ENCODE data around the gene SLC25A27.

The SLC25A27 gene

DNA sequence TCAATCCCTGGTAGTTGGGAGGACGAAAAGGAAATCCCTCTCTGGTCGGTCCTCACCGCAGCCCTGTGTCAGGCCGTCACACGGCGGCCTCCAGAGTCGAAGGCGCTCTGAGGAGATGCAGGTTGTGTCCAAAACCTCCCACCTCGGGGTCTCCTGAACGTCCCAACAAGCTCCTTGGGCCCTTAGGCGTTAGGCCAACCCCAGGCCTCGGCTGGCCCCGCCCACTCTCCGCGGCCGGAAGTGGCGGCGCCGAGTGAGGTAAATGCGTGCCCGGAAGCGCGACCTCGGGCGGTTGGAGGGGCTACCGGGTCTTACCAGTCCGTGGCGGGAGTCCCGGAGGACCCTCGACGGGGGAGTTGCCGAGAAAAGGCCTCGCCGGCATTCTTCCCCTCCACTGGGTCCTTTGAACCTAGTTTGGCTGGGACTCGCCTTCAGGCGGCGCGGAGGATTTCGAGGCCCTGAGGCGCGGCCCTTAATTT is 34.9 kb downstream of the SLC25A27 start, which contains the start of gene TDRD6:
Gene TDRD6, plus strand, starts transcription at position 267 of the 479 bp plus-strand sequence. CDS start 244 bp downstream, outside the sequence.
- H3K27me3 ChIP-seq (ENCODE audit: control insufficient read depth in 1 of 2, insufficient read depth in 2 of 2, low read length in 2 of 2), result no peaks in the 10 kb centered on the region
- no peaks in the 10 kb centered on the region for H3K9me3 ChIP-seq (ENCODE audit: control insufficient read depth in 2 of 2, low read length in 2 of 2)
- H3K27ac ChIP-seq (ENCODE audit: low read length), result no peak within 1 kb of the TSS
- H3K9ac ChIP-seq (ENCODE audit: low read length in 2 of 2), result no peak within 1 kb of the TSS
- no peaks in the 10 kb centered on the region for H3K4me1 ChIP-seq (ENCODE audit: control insufficient read depth, insufficient read depth, low read length)
- H3K36me3 ChIP-seq (ENCODE audit: control insufficient read depth in 2 of 2, insufficient read depth in 2 of 2, low read length in 2 of 2), result no peaks in the 10 kb centered on the region
- H3K4me3 ChIP-seq (ENCODE audit: low read length in 2 of 2), result no peak within 1 kb of the TSS

DNA sequence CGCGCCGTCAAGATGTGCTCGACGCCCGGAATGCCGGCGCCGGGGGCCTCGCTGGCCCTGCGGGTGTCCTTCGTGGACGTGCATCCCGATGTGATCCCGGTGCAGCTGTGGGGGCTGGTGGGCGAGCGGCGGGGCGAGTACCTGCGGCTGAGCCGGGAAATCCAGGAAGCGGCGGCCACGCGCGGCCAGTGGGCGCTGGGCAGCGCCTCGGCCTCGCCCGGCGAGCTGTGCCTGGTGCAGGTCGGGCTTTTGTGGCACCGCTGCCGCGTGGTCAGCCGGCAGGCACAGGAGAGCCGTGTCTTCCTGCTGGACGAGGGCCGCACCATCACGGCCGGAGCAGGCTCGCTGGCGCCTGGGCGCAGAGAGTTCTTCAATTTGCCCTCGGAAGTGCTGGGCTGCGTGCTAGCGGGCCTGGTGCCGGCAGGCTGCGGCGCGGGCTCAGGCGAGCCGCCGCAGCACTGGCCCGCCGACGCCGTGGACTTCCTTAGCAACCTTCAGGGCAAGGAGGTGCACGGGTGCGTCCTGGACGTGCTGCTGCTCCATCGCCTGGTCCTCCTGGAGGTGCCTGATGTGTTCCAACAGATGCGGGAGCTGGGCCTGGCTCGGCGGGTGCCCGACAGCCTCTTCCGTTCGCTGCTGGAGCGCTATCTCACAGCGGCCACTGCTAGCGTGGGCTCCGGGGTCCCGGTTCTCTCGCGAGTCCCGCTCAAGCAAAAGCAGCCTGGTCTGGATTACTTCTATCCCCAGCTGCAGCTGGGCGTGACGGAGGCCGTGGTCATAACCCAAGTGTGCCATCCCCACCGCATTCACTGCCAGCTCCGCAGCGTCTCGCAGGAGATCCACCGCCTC is 35.6 kb downstream of the SLC25A27 start:
- no peak overlapping the region for H3K4me3 ChIP-seq (ENCODE audit: low read length in 2 of 2)
- H3K4me1 ChIP-seq (ENCODE audit: control insufficient read depth, insufficient read depth, low read length), result no peaks in the 10 kb centered on the region
- no peak overlapping the region for H3K9ac ChIP-seq (ENCODE audit: low read length in 2 of 2)
- no peak overlapping the region for H3K27ac ChIP-seq (ENCODE audit: low read length)
- no peaks in the 10 kb centered on the region for H3K36me3 ChIP-seq (ENCODE audit: control insufficient read depth in 2 of 2, insufficient read depth in 2 of 2, low read length in 2 of 2)
- H3K27me3 ChIP-seq (ENCODE audit: control insufficient read depth in 1 of 2, insufficient read depth in 2 of 2, low read length in 2 of 2), result no peaks in the 10 kb centered on the region
- no peaks in the 10 kb centered on the region for H3K9me3 ChIP-seq (ENCODE audit: control insufficient read depth in 2 of 2, low read length in 2 of 2)

DNA sequence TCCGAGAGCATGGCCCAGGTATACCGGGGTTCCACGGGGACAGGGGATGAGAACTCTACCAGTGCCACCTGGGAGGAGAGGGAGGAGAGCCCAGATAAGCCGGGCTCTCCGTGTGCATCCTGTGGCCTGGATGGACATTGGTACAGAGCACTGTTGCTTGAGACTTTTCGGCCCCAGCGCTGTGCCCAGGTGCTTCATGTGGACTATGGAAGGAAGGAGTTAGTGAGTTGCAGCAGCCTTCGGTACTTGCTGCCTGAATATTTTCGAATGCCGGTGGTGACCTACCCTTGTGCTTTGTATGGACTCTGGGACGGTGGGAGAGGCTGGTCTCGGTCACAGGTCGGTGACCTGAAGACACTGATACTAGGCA is 36.2 kb downstream of the SLC25A27 start:
- Histone ChIP-seq H3K27me3 (ENCODE audit: control insufficient read depth in 1 of 2, insufficient read depth in 2 of 2, low read length in 2 of 2) (no peaks in the 10 kb centered on the region), H3K4me1 (ENCODE audit: control insufficient read depth, insufficient read depth, low read length) (no peaks in the 10 kb centered on the region), H3K9ac (ENCODE audit: low read length in 2 of 2) (no peak overlapping the region), H3K4me3 (ENCODE audit: low read length in 2 of 2) (no peak overlapping the region), H3K9me3 (ENCODE audit: control insufficient read depth in 2 of 2, low read length in 2 of 2) (no peaks in the 10 kb centered on the region), H3K27ac (ENCODE audit: low read length) (no peak overlapping the region), H3K36me3 (ENCODE audit: control insufficient read depth in 2 of 2, insufficient read depth in 2 of 2, low read length in 2 of 2) (no peaks in the 10 kb centered on the region)

DNA sequence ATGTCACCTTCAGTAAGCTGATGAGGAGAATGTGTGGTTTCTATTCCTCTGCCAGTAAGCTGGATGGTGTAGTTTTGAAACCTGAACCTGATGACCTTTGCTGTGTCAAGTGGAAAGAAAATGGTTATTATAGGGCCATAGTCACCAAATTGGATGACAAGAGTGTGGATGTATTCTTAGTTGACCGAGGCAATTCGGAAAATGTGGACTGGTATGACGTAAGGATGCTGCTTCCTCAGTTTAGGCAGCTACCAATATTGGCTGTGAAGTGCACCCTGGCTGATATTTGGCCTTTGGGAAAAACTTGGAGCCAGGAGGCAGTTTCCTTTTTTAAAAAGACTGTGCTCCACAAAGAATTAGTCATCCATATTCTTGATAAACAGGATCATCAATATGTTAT is 36.9 kb downstream of the SLC25A27 start:
- no peaks in the 10 kb centered on the region for H3K36me3 ChIP-seq (ENCODE audit: control insufficient read depth in 2 of 2, insufficient read depth in 2 of 2, low read length in 2 of 2)
- no peaks in the 10 kb centered on the region for H3K9me3 ChIP-seq (ENCODE audit: control insufficient read depth in 2 of 2, low read length in 2 of 2)
- no peaks in the 10 kb centered on the region for H3K27me3 ChIP-seq (ENCODE audit: control insufficient read depth in 1 of 2, insufficient read depth in 2 of 2, low read length in 2 of 2)
- no peak overlapping the region for H3K9ac ChIP-seq (ENCODE audit: low read length in 2 of 2)
- H3K27ac ChIP-seq (ENCODE audit: low read length), result no peak overlapping the region
- no peak overlapping the region for H3K4me3 ChIP-seq (ENCODE audit: low read length in 2 of 2)
- H3K4me1 ChIP-seq (ENCODE audit: control insufficient read depth, insufficient read depth, low read length), result no peaks in the 10 kb centered on the region

DNA sequence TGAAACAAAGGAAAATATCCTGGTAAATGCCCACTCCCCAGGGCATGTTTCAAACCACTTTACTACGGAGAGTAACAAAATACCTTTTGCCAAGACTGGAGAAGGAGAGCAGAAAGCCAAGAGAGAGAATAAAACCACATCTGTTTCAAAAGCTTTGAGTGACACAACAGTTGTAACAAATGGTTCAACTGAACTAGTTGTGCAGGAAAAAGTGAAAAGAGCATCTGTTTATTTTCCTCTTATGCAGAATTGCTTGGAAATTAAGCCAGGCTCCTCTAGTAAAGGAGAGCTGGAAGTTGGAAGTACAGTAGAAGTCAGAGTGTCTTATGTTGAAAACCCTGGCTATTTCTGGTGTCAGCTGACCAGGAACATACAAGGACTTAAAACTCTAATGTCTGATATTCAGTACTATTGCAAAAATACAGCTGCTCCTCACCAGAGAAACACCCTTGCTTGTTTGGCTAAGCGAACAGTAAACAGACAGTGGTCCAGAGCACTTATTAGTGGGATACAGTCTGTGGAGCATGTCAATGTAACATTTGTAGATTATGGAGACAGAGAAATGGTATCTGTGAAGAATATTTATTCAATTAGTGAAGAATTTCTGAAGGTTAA is 37.5 kb downstream of the SLC25A27 start:
- Histone ChIP-seq H3K27me3 (ENCODE audit: control insufficient read depth in 1 of 2, insufficient read depth in 2 of 2, low read length in 2 of 2) (no peaks in the 10 kb centered on the region), H3K27ac (ENCODE audit: low read length) (no peak overlapping the region), H3K4me3 (ENCODE audit: low read length in 2 of 2) (no peak overlapping the region), H3K36me3 (ENCODE audit: control insufficient read depth in 2 of 2, insufficient read depth in 2 of 2, low read length in 2 of 2) (no peaks in the 10 kb centered on the region), H3K9ac (ENCODE audit: low read length in 2 of 2) (no peak overlapping the region), H3K4me1 (ENCODE audit: control insufficient read depth, insufficient read depth, low read length) (no peaks in the 10 kb centered on the region), H3K9me3 (ENCODE audit: control insufficient read depth in 2 of 2, low read length in 2 of 2) (no peaks in the 10 kb centered on the region)

DNA sequence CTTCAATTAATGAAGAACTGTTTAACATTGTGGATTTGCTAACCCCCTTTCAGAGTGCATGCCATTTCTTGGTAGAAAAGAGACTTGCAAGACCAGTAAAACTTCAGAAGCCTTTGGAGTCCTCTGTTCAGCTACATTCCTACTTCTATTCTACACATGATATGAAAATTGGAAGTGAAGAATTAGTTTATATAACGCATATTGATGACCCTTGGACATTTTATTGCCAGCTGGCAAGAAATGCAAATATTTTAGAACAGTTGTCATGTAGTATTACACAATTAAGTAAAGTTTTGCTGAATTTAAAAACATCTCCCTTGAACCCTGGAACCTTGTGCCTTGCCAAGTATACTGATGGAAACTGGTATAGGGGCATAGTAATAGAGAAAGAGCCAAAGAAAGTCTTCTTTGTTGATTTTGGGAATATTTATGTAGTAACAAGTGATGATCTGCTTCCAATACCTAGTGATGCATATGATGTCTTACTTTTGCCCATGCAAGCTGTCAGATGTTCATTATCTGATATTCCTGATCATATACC is 38.2 kb downstream of the SLC25A27 start:
- no peaks in the 10 kb centered on the region for H3K4me1 ChIP-seq (ENCODE audit: control insufficient read depth, insufficient read depth, low read length)
- H3K27me3 ChIP-seq (ENCODE audit: control insufficient read depth in 1 of 2, insufficient read depth in 2 of 2, low read length in 2 of 2), result no peaks in the 10 kb centered on the region
- H3K27ac ChIP-seq (ENCODE audit: low read length), result no peak overlapping the region
- H3K9me3 ChIP-seq (ENCODE audit: control insufficient read depth in 2 of 2, low read length in 2 of 2), result no peaks in the 10 kb centered on the region
- H3K9ac ChIP-seq (ENCODE audit: low read length in 2 of 2), result no peak overlapping the region
- no peaks in the 10 kb centered on the region for H3K36me3 ChIP-seq (ENCODE audit: control insufficient read depth in 2 of 2, insufficient read depth in 2 of 2, low read length in 2 of 2)
- no peak overlapping the region for H3K4me3 ChIP-seq (ENCODE audit: low read length in 2 of 2)

DNA sequence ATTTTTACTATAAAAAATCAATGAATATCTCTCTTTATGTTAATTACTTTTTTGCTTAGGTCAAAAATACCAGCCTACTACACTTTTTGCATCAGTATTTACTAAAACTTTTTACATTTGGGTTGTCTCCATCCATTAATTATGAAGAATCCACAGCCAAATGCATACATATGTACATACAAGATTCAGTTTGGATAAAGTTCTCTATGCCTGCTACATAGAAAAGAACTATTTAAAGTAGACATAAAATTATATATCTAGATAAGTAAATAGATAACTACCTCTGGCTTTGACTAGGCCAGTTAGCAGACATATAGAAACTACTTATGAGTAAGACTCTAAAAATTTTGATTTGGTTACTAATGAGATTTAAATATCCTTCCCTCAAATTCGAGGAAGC is 47.2 kb downstream of the SLC25A27 start:
- Histone ChIP-seq H3K9ac (ENCODE audit: low read length in 2 of 2) (no peak overlapping the region), H3K27me3 (ENCODE audit: control insufficient read depth in 1 of 2, insufficient read depth in 2 of 2, low read length in 2 of 2) (no peaks in the 10 kb centered on the region), H3K36me3 (ENCODE audit: control insufficient read depth in 2 of 2, insufficient read depth in 2 of 2, low read length in 2 of 2) (no peaks in the 10 kb centered on the region), H3K4me1 (ENCODE audit: control insufficient read depth, insufficient read depth, low read length) (no peaks in the 10 kb centered on the region), H3K9me3 (ENCODE audit: control insufficient read depth in 2 of 2, low read length in 2 of 2) (no peaks in the 10 kb centered on the region), H3K4me3 (ENCODE audit: low read length in 2 of 2) (no peak overlapping the region), H3K27ac (ENCODE audit: low read length) (no peak overlapping the region)

DNA sequence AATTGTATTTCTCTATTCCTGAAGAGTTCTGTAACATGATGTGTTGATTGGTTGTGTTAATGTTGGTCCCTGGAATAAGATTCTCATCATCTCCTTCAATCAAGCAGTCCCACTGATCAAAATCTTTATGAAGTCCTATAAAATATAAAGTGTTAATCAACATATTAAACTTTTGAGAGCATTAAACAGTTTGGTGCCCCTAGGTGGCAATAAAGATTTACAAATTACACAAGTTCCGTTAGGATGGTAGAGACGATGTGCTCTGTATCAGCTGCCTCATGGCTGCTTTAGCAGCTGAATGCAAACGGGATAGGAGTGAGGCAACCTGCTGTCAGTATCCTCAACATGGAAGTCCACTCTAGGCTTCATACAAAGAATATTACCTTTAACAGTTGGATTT is 51.8 kb downstream of the SLC25A27 start:
- no peak overlapping the region for H3K27ac ChIP-seq (ENCODE audit: low read length)
- H3K4me1 ChIP-seq (ENCODE audit: control insufficient read depth, insufficient read depth, low read length), result no peaks in the 10 kb centered on the region
- H3K27me3 ChIP-seq (ENCODE audit: control insufficient read depth in 1 of 2, insufficient read depth in 2 of 2, low read length in 2 of 2), result no peaks in the 10 kb centered on the region
- H3K9me3 ChIP-seq (ENCODE audit: control insufficient read depth in 2 of 2, low read length in 2 of 2), result no peaks in the 10 kb centered on the region
- no peak overlapping the region for H3K4me3 ChIP-seq (ENCODE audit: low read length in 2 of 2)
- H3K9ac ChIP-seq (ENCODE audit: low read length in 2 of 2), result no peak overlapping the region
- H3K36me3 ChIP-seq (ENCODE audit: control insufficient read depth in 2 of 2, insufficient read depth in 2 of 2, low read length in 2 of 2), result no peaks in the 10 kb centered on the region

DNA sequence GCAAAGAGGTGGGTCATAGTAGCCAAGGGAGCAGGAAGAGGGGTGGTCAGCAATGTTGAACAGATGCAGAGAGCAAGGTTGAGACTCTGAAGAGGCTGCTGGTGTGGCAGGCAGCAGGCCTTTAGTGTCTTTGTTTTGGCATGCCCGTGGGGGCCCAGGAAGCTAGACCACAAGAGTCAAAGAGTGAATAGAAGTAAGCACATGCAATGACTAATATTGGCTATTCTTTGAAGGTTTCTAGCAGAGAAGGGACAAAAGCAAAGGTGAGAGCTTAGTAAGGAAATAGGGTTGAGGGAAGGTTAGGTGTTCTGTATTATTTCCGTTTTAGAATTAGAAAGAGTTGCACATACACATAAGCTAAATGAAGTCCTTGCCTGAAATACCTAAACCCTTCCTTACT is 53.7 kb downstream of the SLC25A27 start:
- H3K27me3 ChIP-seq (ENCODE audit: control insufficient read depth in 1 of 2, insufficient read depth in 2 of 2, low read length in 2 of 2), result no peaks in the 10 kb centered on the region
- no peaks in the 10 kb centered on the region for H3K36me3 ChIP-seq (ENCODE audit: control insufficient read depth in 2 of 2, insufficient read depth in 2 of 2, low read length in 2 of 2)
- H3K27ac ChIP-seq (ENCODE audit: low read length), result no peak overlapping the region
- H3K9me3 ChIP-seq (ENCODE audit: control insufficient read depth in 2 of 2, low read length in 2 of 2), result no peaks in the 10 kb centered on the region
- no peaks in the 10 kb centered on the region for H3K4me1 ChIP-seq (ENCODE audit: control insufficient read depth, insufficient read depth, low read length)
- no peak overlapping the region for H3K9ac ChIP-seq (ENCODE audit: low read length in 2 of 2)
- H3K4me3 ChIP-seq (ENCODE audit: low read length in 2 of 2), result no peak overlapping the region

DNA sequence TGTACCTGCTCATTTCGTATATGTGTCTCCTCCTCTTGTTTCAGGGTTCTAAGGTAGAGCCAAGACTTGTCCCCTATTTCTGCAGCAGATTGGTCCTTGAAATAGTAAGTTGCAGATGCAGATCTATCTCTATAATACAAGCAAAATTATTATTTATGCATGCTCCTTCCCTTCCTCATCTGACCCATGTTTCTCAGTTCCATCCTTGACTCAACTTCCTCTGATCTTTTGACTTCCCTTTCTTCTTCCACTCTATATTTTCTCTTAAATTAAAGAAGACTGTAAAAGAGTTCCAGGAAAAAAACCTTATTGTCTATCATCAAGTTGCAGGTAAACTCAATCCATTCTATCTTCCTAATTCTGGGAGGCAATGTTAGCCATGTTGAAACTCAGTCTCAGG is 58.7 kb downstream of the SLC25A27 start:
- Histone ChIP-seq H3K4me3 (ENCODE audit: low read length in 2 of 2) (no peak overlapping the region), H3K36me3 (ENCODE audit: control insufficient read depth in 2 of 2, insufficient read depth in 2 of 2, low read length in 2 of 2) (no peaks in the 10 kb centered on the region), H3K9ac (ENCODE audit: low read length in 2 of 2) (no peak overlapping the region), H3K9me3 (ENCODE audit: control insufficient read depth in 2 of 2, low read length in 2 of 2) (no peaks in the 10 kb centered on the region), H3K27me3 (ENCODE audit: control insufficient read depth in 1 of 2, insufficient read depth in 2 of 2, low read length in 2 of 2) (no peaks in the 10 kb centered on the region), H3K27ac (ENCODE audit: low read length) (no peak overlapping the region), H3K4me1 (ENCODE audit: control insufficient read depth, insufficient read depth, low read length) (no peaks in the 10 kb centered on the region)

DNA sequence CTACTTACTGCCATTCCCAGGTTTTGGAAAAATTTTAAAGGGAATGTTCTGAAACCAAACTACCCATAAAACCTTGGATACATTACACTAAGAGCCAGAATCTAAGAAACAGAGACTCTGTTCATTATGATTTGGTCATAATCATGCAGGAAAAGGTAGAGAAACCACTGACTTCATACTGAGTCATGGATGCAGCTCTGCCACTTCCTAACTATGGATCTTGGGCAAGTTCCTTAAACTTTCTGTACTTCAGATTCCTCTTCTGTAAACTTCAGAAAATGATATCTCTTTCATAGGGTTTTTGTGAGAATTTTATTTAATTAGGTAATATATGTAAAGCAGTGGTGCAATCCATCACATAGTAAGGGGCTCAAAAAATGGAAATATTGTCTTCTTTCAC is 62.4 kb downstream of the SLC25A27 start:
- H3K27me3 ChIP-seq (ENCODE audit: control insufficient read depth in 1 of 2, insufficient read depth in 2 of 2, low read length in 2 of 2), result peaks cover 0 to 2% of the 10 kb centered on the region in 2 donors
- no peaks in the 10 kb centered on the region for H3K9me3 ChIP-seq (ENCODE audit: control insufficient read depth in 2 of 2, low read length in 2 of 2)
- no peak overlapping the region for H3K9ac ChIP-seq (ENCODE audit: low read length in 2 of 2)
- H3K4me3 ChIP-seq (ENCODE audit: low read length in 2 of 2), result no peak overlapping the region
- no peaks in the 10 kb centered on the region for H3K36me3 ChIP-seq (ENCODE audit: control insufficient read depth in 2 of 2, insufficient read depth in 2 of 2, low read length in 2 of 2)
- no peak overlapping the region for H3K27ac ChIP-seq (ENCODE audit: low read length)
- H3K4me1 ChIP-seq (ENCODE audit: control insufficient read depth, insufficient read depth, low read length), result no peaks in the 10 kb centered on the region
